MCF 10A (cell line): ENCODE results near the gene UBTD1. TPM values are rescaled to one million over a fixed set of nuclear protein-coding genes. Genes with fewer than 3 reads are reported as not detected.

Source experiments
- BruUV-seq: library from RNA; stranded (reverse); fragments of 400-500 nt; replicated peaks from 2 replicates; lab custom pipeline; 2021; lab: Mats Ljungman, UMichigan
- CTCF ChIA-PET: fragments of 300-600 bp; sonication (Branson Sonifier 250); formaldehyde crosslinking; extraction: SDS; loops from one replicate; lab custom pipeline; 2021; ENCODE audit warnings: antibody characterized with exemption, inconsistent platforms; lab: Yijun Ruan, JAX
- POLR2A ChIA-PET: fragments of 300-600, 350-650 bp; sonication (Branson Sonifier 250); formaldehyde crosslinking; extraction: SDS; loops from one replicate; lab custom pipeline; 2020; ENCODE audit warnings: antibody characterized with exemption, inconsistent platforms; lab: Yijun Ruan, JAX
- DNase-seq: peaks from one replicate; pipeline ENCODE4 v3.0.0-alpha.2; 2018; ENCODE audit not compliant: unreplicated experiment
- H3K27ac Mint-ChIP-seq: one replicate; pipeline ENCODE4 v1.8.0; 2022; ENCODE audit warnings: mild to moderate bottlenecking, low read depth, mixed read lengths; ENCODE audit not compliant: unreplicated experiment
- H3K27me3 Mint-ChIP-seq: one replicate; pipeline ENCODE4 v1.8.0; 2022; ENCODE audit warnings: mixed read lengths; ENCODE audit not compliant: insufficient read depth, unreplicated experiment
- H3K36me3 Mint-ChIP-seq: one replicate; pipeline ENCODE4 v1.8.0; 2022; ENCODE audit warnings: mild to moderate bottlenecking, moderate library complexity, mixed read lengths; ENCODE audit not compliant: insufficient read depth, unreplicated experiment
- H3K4me1 Mint-ChIP-seq: one replicate; pipeline ENCODE4 v1.8.0; 2022; ENCODE audit warnings: mixed read lengths; ENCODE audit not compliant: insufficient read depth, unreplicated experiment
- H3K4me3 Mint-ChIP-seq: one replicate; pipeline ENCODE4 v1.8.0; 2022; ENCODE audit warnings: mild to moderate bottlenecking, moderate library complexity, mixed read lengths; ENCODE audit not compliant: unreplicated experiment
- H3K9me3 Mint-ChIP-seq: one replicate; pipeline ENCODE4 v1.8.0; 2022; ENCODE audit warnings: mixed read lengths; ENCODE audit not compliant: unreplicated experiment
- intact Hi-C: fragments of 100-400 bp; cut with micrococcal nuclease; formaldehyde crosslinking; loops from 2 replicates; pipeline ENCODE4 v1.14.1; 2022
- total RNA-seq: library from RNA; stranded (reverse); gene quantifications from 2 replicates; pipeline ENCODE4 v1.2.3, GENCODE V29; 2022
- TF ChIP-seq, protein P1 (sequence below): fragments of 200-600 bp; IDR thresholded peaks from one replicate; pipeline ENCODE4 v1.8.0; 2022; ENCODE audit warnings: antibody characterized with exemption, mild to moderate bottlenecking; ENCODE audit not compliant: unreplicated experiment

UBTD1 gene
- total RNA-seq, 1 experiment from 2014 or later: 7.2 TPM

DNA sequence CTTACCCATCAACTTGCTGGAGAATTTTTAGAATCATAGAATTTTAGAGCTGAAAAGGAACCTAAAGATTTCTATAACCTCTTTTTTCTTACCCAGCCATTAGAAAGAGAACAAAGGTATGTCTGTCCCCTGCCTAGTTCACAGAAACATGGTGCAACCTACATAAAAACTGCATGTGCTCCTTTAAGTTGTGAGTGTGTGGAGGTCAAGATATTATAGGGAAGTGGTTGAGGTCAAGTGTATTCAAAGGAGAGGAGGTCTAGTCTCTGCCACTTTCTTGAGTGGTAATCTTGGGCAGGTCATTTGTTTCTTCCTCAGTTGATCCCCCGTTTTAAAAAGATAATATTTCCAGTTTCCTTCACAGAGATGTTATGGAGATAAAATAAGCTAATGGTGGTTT lies 6.4 kb downstream of the UBTD1 start:
- intact Hi-C loops: no loop called here
- no peaks in the 10 kb centered on the region for H3K36me3 Mint-ChIP-seq
- no peaks in the 10 kb centered on the region for H3K9me3 Mint-ChIP-seq
- DNase-seq: no peak
- H3K27me3 Mint-ChIP-seq: no peaks in the 10 kb centered on the region
- ChIA-PET CTCF (interaction anchor here (0.6 to 1.4 kb wide), 3 partner anchors 47 to 286 kb away, joined by 3 to 5 read pairs (median 3); no protein-coding TSS in a partner anchor), POLR2A (no interaction called here)
- TF ChIP-seq, protein P1, sequence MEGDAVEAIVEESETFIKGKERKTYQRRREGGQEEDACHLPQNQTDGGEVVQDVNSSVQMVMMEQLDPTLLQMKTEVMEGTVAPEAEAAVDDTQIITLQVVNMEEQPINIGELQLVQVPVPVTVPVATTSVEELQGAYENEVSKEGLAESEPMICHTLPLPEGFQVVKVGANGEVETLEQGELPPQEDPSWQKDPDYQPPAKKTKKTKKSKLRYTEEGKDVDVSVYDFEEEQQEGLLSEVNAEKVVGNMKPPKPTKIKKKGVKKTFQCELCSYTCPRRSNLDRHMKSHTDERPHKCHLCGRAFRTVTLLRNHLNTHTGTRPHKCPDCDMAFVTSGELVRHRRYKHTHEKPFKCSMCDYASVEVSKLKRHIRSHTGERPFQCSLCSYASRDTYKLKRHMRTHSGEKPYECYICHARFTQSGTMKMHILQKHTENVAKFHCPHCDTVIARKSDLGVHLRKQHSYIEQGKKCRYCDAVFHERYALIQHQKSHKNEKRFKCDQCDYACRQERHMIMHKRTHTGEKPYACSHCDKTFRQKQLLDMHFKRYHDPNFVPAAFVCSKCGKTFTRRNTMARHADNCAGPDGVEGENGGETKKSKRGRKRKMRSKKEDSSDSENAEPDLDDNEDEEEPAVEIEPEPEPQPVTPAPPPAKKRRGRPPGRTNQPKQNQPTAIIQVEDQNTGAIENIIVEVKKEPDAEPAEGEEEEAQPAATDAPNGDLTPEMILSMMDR: no peak
- no TSS peak for BruUV-seq
- H3K4me1 Mint-ChIP-seq: peaks cover 10% of the 10 kb centered on the region
- H3K27ac Mint-ChIP-seq: no peak overlapping the region
- H3K4me3 Mint-ChIP-seq: no peak overlapping the region

DNA sequence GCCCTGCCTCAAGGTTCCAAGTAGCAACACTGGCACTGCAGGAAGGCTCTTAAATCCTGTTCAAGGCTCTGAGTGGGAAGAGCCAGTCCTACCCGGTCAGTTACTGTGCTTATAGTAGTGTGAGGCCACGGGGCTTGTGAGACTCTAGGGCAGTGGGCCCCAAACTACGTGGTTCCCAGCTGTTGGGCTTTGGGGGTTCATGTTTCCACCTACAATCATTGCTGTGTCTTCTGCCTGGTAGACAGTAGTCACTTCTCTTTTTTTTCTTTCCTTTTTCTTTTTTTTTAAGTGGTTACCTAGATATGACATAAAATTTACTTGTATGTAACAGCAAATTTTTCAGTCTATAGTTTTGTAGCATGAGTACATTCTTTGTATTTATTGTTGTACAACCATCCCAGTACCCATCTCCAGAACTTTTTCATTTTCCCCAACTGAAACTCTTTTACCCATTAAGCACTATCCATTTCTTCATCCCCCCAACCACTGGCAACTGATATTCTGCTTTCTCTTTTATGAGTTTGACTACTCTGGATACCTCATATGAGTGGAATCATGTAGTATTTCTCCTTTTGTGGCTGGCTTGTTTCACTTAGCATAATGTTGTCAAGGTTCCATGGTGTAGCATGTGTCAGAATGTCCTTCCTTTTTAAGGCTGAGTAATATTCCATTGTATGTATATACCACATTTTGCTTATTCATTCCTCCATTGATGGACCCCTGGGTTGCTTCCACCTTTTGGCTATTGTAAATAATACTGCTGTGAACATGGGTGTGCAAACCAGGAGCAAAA lies 7.7 kb downstream of the UBTD1 start:
- H3K36me3 Mint-ChIP-seq: no peaks in the 10 kb centered on the region
- H3K27ac Mint-ChIP-seq: no peak overlapping the region
- POLR2A ChIA-PET: no interaction called here
- BruUV-seq: no TSS peak
- TF ChIP-seq, protein P1: no peak
- H3K4me3 Mint-ChIP-seq: no peak overlapping the region
- intact Hi-C loops: no loop called here
- no peaks in the 10 kb centered on the region for H3K9me3 Mint-ChIP-seq
- no peak for DNase-seq
- no peaks in the 10 kb centered on the region for H3K4me1 Mint-ChIP-seq
- CTCF ChIA-PET: interaction anchor here (1.0 to 1.4 kb wide), 2 partner anchors 46 to 65 kb away, joined by 3 to 5 read pairs; no protein-coding TSS in a partner anchor
- H3K27me3 Mint-ChIP-seq: no peaks in the 10 kb centered on the region

DNA sequence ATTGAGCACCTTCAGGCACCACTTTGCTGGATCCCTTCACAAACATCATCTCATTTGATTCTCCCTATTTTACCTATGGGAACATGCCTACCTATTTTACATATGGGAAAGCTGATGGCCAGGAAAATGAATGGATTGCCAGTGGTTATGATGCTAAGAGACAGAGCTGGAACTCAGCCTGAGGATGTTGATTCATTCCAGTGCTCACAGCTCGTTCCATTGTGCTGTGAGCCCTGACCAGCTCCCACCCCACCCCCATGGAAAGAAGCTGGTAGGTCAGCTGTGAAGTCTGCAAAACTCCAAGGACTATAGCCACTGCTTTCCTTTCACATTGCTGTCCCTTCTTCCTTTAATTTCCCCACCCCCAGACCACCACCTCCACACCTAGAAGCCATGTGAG lies 9.6 kb downstream of the UBTD1 start:
- no peak for DNase-seq
- Mint-ChIP-seq H3K27me3 (no peaks in the 10 kb centered on the region), H3K9me3 (no peaks in the 10 kb centered on the region), H3K4me1 (no peaks in the 10 kb centered on the region), H3K4me3 (no peak overlapping the region), H3K36me3 (peaks cover 5% of the 10 kb centered on the region), H3K27ac (no peak overlapping the region)
- TF ChIP-seq, protein P1: no peak
- no TSS peak for BruUV-seq
- intact Hi-C loops: no loop called here
- ChIA-PET CTCF (interaction anchor here (0.6 kb wide), 2 partner anchors 46 to 105 kb away, joined by 3 to 4 read pairs; no protein-coding TSS in a partner anchor), POLR2A (no interaction called here)

DNA sequence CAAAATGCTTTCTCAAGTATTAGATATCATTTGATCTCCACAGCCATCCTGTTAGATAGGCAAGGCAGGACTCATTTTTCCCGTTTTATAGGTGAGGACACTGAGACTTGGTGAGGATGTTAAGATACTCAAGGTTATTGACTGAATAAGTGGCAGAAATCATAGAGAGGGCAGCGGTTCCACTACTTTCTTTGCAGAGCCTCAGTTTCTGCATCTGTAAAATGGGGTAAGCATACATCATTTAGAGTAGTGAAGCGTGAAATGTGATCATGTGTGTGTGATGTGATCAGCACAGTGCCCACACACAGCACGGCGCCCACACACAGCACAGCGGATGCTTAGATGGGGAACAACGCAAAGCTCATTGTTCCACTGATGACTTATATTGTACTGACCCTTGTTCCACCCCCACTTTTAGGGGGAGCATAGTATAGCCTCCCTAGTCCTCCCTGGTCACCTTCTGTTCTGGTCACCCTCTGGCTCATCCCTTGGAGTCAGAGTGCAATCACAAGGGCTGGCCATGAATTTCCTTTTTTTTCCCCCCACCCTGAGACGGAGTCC lies 10.5 kb downstream of the UBTD1 start:
- Mint-ChIP-seq H3K4me1 (no peaks in the 10 kb centered on the region), H3K4me3 (no peak overlapping the region), H3K27ac (no peak overlapping the region), H3K27me3 (no peaks in the 10 kb centered on the region), H3K9me3 (no peaks in the 10 kb centered on the region), H3K36me3 (peaks cover 8% of the 10 kb centered on the region)
- ChIA-PET CTCF (no interaction called here), POLR2A (interaction anchor here (0.9 to 1.0 kb wide), 2 partner anchors 9 to 33 kb away, joined by 3 to 6 read pairs; no protein-coding TSS in a partner anchor)
- BruUV-seq: no TSS peak
- intact Hi-C loops: no loop called here
- TF ChIP-seq, protein P1: no peak
- no peak for DNase-seq
